OCI-LY3 (cell line): ENCODE data around the gene SORL1.

Experiments used
- EZH2phosphoT487 ChIP-seq: fragments of 200-600 bp; shearing (Covaris generic); IDR thresholded peaks from 2 replicates; pipeline ENCODE4 v1.6.1; 2018; ENCODE audit warnings: antibody characterized with exemption, mixed run types, low read depth
- TF ChIP-seq, protein P1 (sequence below): fragments of 200-600, 300-600 bp; sonication (generic); IDR thresholded peaks from 2 replicates; pipeline ENCODE4 v1.5.1; 2014; ENCODE audit warnings: antibody characterized with exemption, low read length, low read depth

DNA sequence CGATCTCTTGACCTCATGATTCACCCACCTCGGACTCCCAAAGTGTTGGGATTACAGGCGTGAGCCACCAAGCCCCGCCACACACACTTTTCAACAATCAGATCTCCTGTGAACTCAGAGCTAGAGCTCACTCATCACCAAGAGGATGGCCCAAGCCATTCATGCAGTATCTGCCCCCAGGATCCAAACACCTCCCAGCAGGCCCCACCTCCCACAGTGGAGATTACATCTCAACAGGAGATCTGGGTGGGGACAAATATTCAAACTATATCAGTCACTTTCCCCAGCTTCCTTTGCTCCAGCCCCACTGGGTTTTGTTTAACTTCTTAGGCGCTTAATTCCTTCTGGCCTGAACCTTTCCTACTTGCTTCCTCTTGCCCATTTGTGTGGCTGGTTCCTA is 26.3 kb upstream of the SORL1 start:
- TF ChIP-seq, protein P1, sequence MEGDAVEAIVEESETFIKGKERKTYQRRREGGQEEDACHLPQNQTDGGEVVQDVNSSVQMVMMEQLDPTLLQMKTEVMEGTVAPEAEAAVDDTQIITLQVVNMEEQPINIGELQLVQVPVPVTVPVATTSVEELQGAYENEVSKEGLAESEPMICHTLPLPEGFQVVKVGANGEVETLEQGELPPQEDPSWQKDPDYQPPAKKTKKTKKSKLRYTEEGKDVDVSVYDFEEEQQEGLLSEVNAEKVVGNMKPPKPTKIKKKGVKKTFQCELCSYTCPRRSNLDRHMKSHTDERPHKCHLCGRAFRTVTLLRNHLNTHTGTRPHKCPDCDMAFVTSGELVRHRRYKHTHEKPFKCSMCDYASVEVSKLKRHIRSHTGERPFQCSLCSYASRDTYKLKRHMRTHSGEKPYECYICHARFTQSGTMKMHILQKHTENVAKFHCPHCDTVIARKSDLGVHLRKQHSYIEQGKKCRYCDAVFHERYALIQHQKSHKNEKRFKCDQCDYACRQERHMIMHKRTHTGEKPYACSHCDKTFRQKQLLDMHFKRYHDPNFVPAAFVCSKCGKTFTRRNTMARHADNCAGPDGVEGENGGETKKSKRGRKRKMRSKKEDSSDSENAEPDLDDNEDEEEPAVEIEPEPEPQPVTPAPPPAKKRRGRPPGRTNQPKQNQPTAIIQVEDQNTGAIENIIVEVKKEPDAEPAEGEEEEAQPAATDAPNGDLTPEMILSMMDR = no peak
- no peak for TF ChIP-seq EZH2phosphoT487
